Breast epithelium (tissue), 4 donors: Measurements from ENCODE around the gene ACTN2. TPM values are rescaled to one million over a fixed set of nuclear protein-coding genes. Genes with fewer than 3 reads are reported as not detected.

Experiments used
- DNase-seq, 2 donors: peaks; one replicate each; pipeline ENCODE4 v3.0.0-alpha.2; 2019; ENCODE audit warnings: low spot score in 2 of 2
- H3K27ac ChIP-seq, 2 donors: fragments of 200-600 bp; sonication (generic) in 1 of 2; one replicate each; pipeline ENCODE4 v1.5.1; 2016 to 2019; ENCODE audit warnings: mild to moderate bottlenecking in 1 of 2
- H3K27me3 ChIP-seq, 2 donors: fragments of 200-600 bp; sonication (generic) in 1 of 2; one replicate each; pipeline versions ENCODE4 v1.5.1 to v1.6.0; 2017 to 2019; ENCODE audit warnings: control low read depth in 1 of 2, mild to moderate bottlenecking in 1 of 2
- H3K36me3 ChIP-seq: fragments of 200-600 bp; one replicate; pipeline ENCODE4 v1.5.1; 2019
- H3K4me1 ChIP-seq, 2 donors: fragments of 200-600 bp; sonication (generic); one replicate each; pipeline ENCODE4 v1.5.1; 2016 to 2019; ENCODE audit warnings: control low read depth in 1 of 2
- H3K4me3 ChIP-seq, 3 donors: fragments of 200-600 bp; sonication (generic); 1 replicate in 2 of 3; 2 replicates in 1 of 3; pipeline ENCODE4 v1.5.1; 2016 to 2019; ENCODE audit warnings: mild to moderate bottlenecking in 3 of 3, moderate library complexity in 2 of 3
- H3K9me3 ChIP-seq, 2 donors: fragments of 200-600 bp; sonication (generic) in 1 of 2; one replicate each; pipeline ENCODE4 v1.5.1; 2016 to 2019; ENCODE audit warnings: control low read depth in 1 of 2
- POLR2A ChIP-seq: fragments of 450-650 bp; IDR thresholded peaks from one replicate; pipeline ENCODE4 v1.6.1; 2016; ENCODE audit warnings: antibody characterized with exemption, mild to moderate bottlenecking, moderate library complexity
- POLR2AphosphoS5 ChIP-seq, 3 donors: sonication (generic); formaldehyde crosslinking; IDR thresholded peaks; one replicate each; pipeline ENCODE4 v1.6.1; 2017; ENCODE audit warnings: antibody characterized with exemption in 3 of 3
- intact Hi-C: fragments of 100-400 bp; cut with DNase I; formaldehyde crosslinking; loops from one replicate; pipeline ENCODE4 v1.15.1; 2023; ENCODE audit warnings: low total_unique reads
- total RNA-seq, 3 donors: library from RNA; depleted of rRNA; stranded (reverse); fragments of >200 nt; gene quantifications; one replicate each; pipeline ENCODE4 v1.1.0, GENCODE V29; 2016
- TF ChIP-seq, protein P1 (sequence below), 3 donors: fragments of 450-650 bp; IDR thresholded peaks; one replicate each; pipeline ENCODE4 v1.5.1; 2016 to 2017; ENCODE audit warnings: antibody characterized with exemption in 3 of 3, mild to moderate bottlenecking in 3 of 3, moderate library complexity in 3 of 3

Gene ACTN2
- total RNA-seq, 3 donors from 2014 or later = 0.48 TPM; not detected in 2

DNA sequence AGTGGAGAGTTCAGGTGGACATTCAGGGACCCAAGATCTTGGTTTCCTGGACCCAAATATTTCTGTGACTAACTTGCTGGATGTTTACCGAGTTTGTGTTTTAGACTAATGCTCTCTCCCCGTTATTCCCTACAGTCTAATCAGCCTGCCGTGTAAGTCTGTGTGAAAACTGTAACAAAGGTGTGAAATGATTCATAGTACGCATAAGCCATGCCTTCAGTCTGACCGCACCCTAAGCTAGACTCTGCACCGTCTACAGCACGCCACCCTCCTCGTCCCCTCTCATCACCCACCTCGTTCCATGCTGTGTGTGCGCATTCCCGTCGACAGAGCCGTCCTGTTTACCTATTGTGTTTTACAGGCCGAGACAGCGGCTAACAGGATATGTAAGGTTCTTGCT is 50.5 kb downstream of the ACTN2 start:
- no peak for TF ChIP-seq POLR2AphosphoS5 (IDR thresholded peaks at IDR 0.05)
- no peak for TF ChIP-seq POLR2A
- TF ChIP-seq, protein P1, sequence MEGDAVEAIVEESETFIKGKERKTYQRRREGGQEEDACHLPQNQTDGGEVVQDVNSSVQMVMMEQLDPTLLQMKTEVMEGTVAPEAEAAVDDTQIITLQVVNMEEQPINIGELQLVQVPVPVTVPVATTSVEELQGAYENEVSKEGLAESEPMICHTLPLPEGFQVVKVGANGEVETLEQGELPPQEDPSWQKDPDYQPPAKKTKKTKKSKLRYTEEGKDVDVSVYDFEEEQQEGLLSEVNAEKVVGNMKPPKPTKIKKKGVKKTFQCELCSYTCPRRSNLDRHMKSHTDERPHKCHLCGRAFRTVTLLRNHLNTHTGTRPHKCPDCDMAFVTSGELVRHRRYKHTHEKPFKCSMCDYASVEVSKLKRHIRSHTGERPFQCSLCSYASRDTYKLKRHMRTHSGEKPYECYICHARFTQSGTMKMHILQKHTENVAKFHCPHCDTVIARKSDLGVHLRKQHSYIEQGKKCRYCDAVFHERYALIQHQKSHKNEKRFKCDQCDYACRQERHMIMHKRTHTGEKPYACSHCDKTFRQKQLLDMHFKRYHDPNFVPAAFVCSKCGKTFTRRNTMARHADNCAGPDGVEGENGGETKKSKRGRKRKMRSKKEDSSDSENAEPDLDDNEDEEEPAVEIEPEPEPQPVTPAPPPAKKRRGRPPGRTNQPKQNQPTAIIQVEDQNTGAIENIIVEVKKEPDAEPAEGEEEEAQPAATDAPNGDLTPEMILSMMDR (IDR thresholded peaks at IDR 0.05) = no peak
- no peak overlapping the region for H3K4me3 ChIP-seq
- no peaks in the 10 kb centered on the region for H3K36me3 ChIP-seq
- H3K27me3 ChIP-seq = no peaks in the 10 kb centered on the region
- H3K27ac ChIP-seq = no peak overlapping the region
- H3K9me3 ChIP-seq = no peaks in the 10 kb centered on the region
- DNase-seq = no peak
- H3K4me1 ChIP-seq = no peaks in the 10 kb centered on the region
- intact Hi-C loops = no loop called here

DNA sequence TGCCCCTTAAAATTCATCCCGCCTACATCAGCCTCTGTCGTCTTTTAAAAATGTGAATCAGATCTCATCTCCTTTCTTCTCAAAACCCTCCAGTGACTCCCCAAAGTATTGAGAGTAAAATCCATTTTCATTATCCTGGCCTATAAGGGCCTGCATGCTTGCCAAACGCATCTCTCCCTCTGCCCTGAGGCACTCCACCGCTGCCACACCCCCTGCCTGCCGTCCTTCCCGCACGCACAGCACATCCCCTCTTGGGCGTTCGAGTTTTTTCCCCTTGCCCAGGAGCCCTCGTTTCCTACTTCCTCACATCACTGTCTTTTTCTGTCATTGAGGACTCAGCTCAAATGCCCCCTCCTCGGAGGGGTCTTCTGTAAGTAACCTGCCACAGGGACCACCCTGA is 55.5 kb downstream of the ACTN2 start:
- intact Hi-C loops = no loop called here
- Histone ChIP-seq H3K4me1 (no peaks in the 10 kb centered on the region), H3K27me3 (no peaks in the 10 kb centered on the region), H3K36me3 (no peaks in the 10 kb centered on the region), H3K27ac (no peak overlapping the region), H3K9me3 (no peaks in the 10 kb centered on the region), H3K4me3 (no peak overlapping the region)
- DNase-seq = no peak
- TF ChIP-seq POLR2AphosphoS5 (IDR thresholded peaks at IDR 0.05) = no peak
- no peak for TF ChIP-seq POLR2A
- TF ChIP-seq, protein P1 (IDR thresholded peaks at IDR 0.05) = no peak

DNA sequence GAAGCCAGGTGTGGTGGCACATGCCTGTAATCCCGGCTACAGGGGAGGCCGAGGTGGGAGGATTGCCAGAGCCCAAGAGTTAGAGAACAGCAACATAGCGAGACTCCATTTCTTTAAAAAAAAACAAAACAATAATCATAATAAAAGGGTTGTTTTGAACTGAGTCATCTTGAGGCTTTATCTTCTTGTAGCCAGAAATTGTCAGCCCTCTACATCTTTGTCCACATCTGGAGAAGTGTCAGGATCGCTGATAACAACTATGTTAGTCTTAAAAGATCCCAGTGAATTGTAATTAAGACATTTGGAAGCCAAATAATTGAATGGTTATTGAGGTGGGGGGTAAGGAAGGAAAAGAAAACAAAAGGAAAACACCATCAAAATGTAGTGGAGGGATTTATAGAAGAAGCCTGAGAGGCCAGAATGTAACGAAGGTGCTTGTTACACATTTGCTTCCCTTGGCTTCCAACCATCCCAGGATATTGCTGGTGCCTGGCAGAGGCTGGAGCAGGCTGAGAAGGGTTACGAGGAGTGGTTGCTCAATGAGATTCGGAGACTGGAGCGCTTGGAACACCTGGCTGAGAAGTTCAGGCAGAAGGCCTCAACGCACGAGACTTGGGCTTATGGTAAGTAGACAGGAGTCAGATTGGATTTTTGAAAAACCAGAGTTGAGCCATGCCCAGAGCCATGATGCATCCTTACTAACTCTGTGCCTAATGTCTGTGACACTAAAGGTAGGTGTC is 56.3 kb downstream of the ACTN2 start:
- TF ChIP-seq POLR2A (no peak), POLR2AphosphoS5 (IDR thresholded peaks at IDR 0.05) (no peak)
- TF ChIP-seq, protein P1 (IDR thresholded peaks at IDR 0.05) = no peak
- intact Hi-C loops = no loop called here
- Histone ChIP-seq H3K36me3 (no peaks in the 10 kb centered on the region), H3K27ac (no peak overlapping the region), H3K4me1 (no peaks in the 10 kb centered on the region), H3K4me3 (no peak overlapping the region), H3K9me3 (no peaks in the 10 kb centered on the region), H3K27me3 (no peaks in the 10 kb centered on the region)
- no peak for DNase-seq

DNA sequence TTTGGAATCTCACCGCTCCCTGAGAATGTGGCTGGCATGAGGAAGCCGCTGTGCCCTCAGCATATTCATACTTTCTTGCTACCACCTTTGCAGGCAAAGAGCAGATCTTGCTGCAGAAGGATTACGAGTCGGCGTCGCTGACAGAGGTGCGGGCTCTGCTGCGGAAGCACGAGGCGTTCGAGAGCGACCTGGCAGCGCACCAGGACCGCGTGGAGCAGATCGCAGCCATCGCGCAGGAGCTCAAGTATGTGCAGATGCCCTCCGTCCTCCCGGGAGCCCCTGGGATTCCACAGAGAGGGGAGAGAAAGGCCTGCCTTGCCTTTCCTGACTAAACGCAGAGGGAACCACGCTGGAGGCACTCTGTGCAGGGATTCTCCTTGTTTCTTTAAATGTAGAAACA is 58.2 kb downstream of the ACTN2 start:
- no peaks in the 10 kb centered on the region for H3K4me1 ChIP-seq
- H3K9me3 ChIP-seq = no peaks in the 10 kb centered on the region
- TF ChIP-seq, protein P1 (IDR thresholded peaks at IDR 0.05) = no peak
- TF ChIP-seq POLR2AphosphoS5 (IDR thresholded peaks at IDR 0.05) = no peak
- no peaks in the 10 kb centered on the region for H3K36me3 ChIP-seq
- H3K4me3 ChIP-seq = no peak overlapping the region
- DNase-seq = no peak
- no peak overlapping the region for H3K27ac ChIP-seq
- H3K27me3 ChIP-seq = no peaks in the 10 kb centered on the region
- intact Hi-C loops = no loop called here

DNA sequence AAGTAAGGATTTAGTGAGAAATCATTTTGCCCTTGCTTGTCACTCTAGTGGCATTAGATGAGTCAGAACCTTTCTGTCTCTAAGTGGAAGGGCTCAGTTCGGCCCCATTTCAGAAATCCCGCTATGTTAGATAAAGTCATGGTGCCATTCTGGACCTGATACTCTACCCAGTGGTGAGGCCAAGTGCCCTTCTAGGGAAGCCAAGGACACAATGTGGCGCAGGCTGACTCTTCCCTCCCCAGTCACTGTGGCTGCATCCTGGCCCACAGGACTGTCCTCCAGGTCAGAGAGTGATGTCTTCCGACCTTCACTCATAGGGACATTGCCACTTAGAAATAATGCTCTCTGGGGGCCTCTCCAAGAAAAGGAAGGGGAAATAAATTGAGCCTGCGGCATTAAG is 60.5 kb downstream of the ACTN2 start:
- Histone ChIP-seq H3K4me1 (no peaks in the 10 kb centered on the region), H3K9me3 (no peaks in the 10 kb centered on the region), H3K36me3 (no peaks in the 10 kb centered on the region), H3K4me3 (no peak overlapping the region), H3K27ac (no peak overlapping the region), H3K27me3 (no peaks in the 10 kb centered on the region)
- no peak for DNase-seq
- intact Hi-C loops = no loop called here
- TF ChIP-seq POLR2A = no peak
- TF ChIP-seq POLR2AphosphoS5 (IDR thresholded peaks at IDR 0.05) = no peak
- TF ChIP-seq, protein P1 (IDR thresholded peaks at IDR 0.05) = no peak
